Brain microvascular endothelial cell (primary cell): Measurements from ENCODE around the gene NCAPD2.
A peak's percentile ranks its signal among the peaks of the same experiment; 100 is the strongest.
"Not testable (repeated sequence)": the region's sequence is repeated elsewhere in the genome, so short reads cannot be mapped to it uniquely, and the experiment has no call there.

Experiments
- DNase-seq: peaks from one replicate; pipeline ENCODE4 v3.0.0-alpha.2; 2020
- H3K27ac ChIP-seq: fragments of 250-450 bp; sonication (Bioruptor Pico); 2 replicates; pipeline ENCODE4 v1.5.1; 2020; ENCODE audit warnings: mild to moderate bottlenecking, moderate library complexity
- H3K27me3 ChIP-seq: fragments of 250-450 bp; sonication (Bioruptor Pico); replicated peaks from 2 replicates; pipeline ENCODE4 v1.5.1; 2020; ENCODE audit warnings: mild to moderate bottlenecking
- H3K36me3 ChIP-seq: fragments of 250-450 bp; sonication (Bioruptor Pico); replicated peaks from 2 replicates; pipeline ENCODE4 v1.5.1; 2020; ENCODE audit warnings: mild to moderate bottlenecking
- H3K4me3 ChIP-seq: 2 replicates; pipeline ENCODE4 v1.5.1; 2011; ENCODE audit warnings: low read depth, mild to moderate bottlenecking, control low read depth, low read length, moderate library complexity
- CTCF ChIP-seq: IDR thresholded peaks from 2 replicates; pipeline ENCODE4 v1.5.1; 2011; ENCODE audit warnings: low read depth, mild to moderate bottlenecking, moderate library complexity, low read length, control low read depth, inconsistent platforms; ENCODE audit errors: missing control alignments
- in situ Hi-C: cut with HindIII; loops from 2 replicates; pipeline ENCODE4 v1.10.0; 2017; ENCODE audit warnings: low sequenced_read_pairs, low pct_ligation_motif_present

The NCAPD2 gene

DNA sequence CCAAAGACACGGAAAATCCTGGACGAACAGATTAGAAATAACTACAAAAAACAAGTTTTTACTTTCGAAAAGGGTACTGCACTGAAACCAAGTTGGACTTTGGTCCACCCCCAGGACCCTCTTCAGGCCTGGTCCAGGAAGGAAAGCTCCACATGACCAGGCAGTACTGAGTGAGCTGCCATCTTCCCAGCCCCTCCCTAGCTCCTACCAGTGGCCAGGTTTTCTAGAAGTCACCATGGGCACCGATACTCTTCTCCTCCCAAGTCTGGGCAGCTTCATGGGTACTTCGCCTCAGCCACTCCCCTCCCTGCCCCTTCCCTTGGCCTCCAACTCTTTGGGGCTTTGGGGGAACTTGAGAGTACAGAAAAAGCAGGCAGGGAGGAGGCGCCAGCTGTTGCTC is 30.0 kb upstream of the NCAPD2 start:
- DNase-seq = no peak
- Histone ChIP-seq H3K27me3 (no peaks in the 10 kb centered on the region), H3K36me3 (peaks cover 33% of the 10 kb centered on the region), H3K4me3 (no peak overlapping the region), H3K27ac (no peak overlapping the region)
- in situ Hi-C loops = no loop called here
- no peak for TF ChIP-seq CTCF

DNA sequence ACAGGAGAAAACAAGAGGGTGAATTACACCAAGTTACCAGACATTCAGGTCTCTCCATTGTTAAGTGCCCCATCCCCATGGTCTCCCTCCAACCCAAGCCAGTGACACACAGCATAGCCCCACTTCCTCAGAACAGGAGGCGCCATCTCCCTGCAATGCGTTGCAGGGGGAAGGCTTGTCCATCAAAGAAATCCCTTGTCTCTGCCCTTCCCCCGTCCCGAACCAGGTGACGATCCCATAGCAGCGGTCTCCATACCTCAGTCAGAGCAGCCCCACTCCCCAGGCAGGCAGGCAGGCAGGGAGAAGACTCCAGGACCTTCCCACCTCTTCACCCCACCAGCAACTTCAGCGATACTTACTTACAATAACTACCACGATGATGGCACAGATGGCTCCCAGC is 29.4 kb upstream of the NCAPD2 start:
- Histone ChIP-seq H3K4me3 (no peak overlapping the region), H3K36me3 (peaks cover 31% of the 10 kb centered on the region), H3K27ac (no peak overlapping the region)

GRCh38 chr12:6465467-6466183 is 28.3 kb upstream of the NCAPD2 start:
- Histone ChIP-seq H3K36me3 (peaks cover 23% of the 10 kb centered on the region), H3K4me3 (no peak overlapping the region), H3K27me3 (no peaks in the 10 kb centered on the region), H3K27ac (no peak overlapping the region)
- peak; percentile 89 for TF ChIP-seq CTCF
- DNase-seq = peak; percentile 64
- in situ Hi-C loops = no loop called here

More for the DNA sequence above, 29.4 kb upstream of the NCAPD2 start:
- no peak for TF ChIP-seq CTCF
- in situ Hi-C loops = no loop called here
- DNase-seq = no peak
- H3K27me3 ChIP-seq = no peaks in the 10 kb centered on the region

- Histone ChIP-seq H3K36me3 (peaks cover 23% of the 10 kb centered on the region), H3K27me3 (no peaks in the 10 kb centered on the region), H3K27ac (no peak overlapping the region), H3K4me3 (no peak overlapping the region)
- no peak for TF ChIP-seq CTCF
- in situ Hi-C loops = no loop called here
- DNase-seq = no peak
Observed at GRCh38 chr12:6466184-6466573, 27.7 kb upstream of the NCAPD2 start.

GRCh38 chr12:6466751-6467150 is 27.2 kb upstream of the NCAPD2 start:
- H3K4me3 ChIP-seq, H3K27ac ChIP-seq, DNase-seq, H3K27me3 ChIP-seq, in situ Hi-C loops: not testable (repeated sequence)
- peaks cover 20% of the 10 kb centered on the region for H3K36me3 ChIP-seq

DNA sequence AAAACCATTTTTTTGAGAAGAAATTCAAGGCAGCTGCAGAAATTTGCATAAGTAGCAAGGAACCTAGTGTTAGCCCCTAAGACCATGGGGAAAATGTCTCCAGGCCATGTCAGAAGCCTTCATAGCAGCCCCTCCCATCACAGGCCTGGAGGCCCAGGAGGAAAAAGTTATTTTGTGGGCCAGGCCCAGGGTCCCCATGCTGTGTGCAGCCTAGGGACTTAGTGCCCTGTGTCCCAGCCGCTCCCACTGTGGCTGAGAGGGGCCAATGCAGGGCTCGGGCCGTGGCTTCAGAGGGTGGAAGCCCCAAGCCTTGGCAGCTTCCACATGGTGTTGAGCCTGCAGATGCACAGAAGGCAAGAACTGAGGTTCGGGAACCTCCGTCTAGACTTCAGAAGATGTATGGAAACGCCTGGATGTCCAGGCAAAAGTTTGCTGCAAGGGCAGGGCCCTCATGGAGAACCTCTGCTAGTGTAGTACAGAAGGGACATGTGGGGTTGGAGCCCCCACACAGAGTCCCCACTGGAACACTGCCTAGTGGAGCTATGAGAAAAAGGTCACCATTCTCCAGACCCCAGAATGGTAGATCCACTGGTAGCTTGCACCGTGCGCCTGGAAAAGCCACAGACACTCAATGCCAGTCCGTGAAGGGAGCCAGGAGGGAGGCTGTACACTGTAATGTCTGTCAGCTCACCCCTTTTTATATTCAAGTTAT is 26.2 kb upstream of the NCAPD2 start:
- H3K27ac ChIP-seq, H3K27me3 ChIP-seq, in situ Hi-C loops, DNase-seq, H3K4me3 ChIP-seq: not testable (repeated sequence)
- peaks cover 19% of the 10 kb centered on the region for H3K36me3 ChIP-seq

GRCh38 chr12:6468283-6468575 is 25.7 kb upstream of the NCAPD2 start:
- peaks cover 19% of the 10 kb centered on the region for H3K36me3 ChIP-seq
- no peaks in the 10 kb centered on the region for H3K27me3 ChIP-seq
- no peak for DNase-seq
- in situ Hi-C loops = no loop called here
- no peak overlapping the region for H3K4me3 ChIP-seq
- no peak overlapping the region for H3K27ac ChIP-seq
- TF ChIP-seq CTCF = no peak
